Eye (tissue), 1 donor: ENCODE measurements around the gene UBA52.
"Not testable (repeated sequence)": the region's sequence is repeated elsewhere in the genome, so short reads cannot be mapped to it uniquely, and the experiment has no call there.

ENCODE experiments used
- DNase-seq: peaks from one replicate; pipeline ENCODE4 v3.0.0-alpha.2; 2015

UBA52 gene

DNA sequence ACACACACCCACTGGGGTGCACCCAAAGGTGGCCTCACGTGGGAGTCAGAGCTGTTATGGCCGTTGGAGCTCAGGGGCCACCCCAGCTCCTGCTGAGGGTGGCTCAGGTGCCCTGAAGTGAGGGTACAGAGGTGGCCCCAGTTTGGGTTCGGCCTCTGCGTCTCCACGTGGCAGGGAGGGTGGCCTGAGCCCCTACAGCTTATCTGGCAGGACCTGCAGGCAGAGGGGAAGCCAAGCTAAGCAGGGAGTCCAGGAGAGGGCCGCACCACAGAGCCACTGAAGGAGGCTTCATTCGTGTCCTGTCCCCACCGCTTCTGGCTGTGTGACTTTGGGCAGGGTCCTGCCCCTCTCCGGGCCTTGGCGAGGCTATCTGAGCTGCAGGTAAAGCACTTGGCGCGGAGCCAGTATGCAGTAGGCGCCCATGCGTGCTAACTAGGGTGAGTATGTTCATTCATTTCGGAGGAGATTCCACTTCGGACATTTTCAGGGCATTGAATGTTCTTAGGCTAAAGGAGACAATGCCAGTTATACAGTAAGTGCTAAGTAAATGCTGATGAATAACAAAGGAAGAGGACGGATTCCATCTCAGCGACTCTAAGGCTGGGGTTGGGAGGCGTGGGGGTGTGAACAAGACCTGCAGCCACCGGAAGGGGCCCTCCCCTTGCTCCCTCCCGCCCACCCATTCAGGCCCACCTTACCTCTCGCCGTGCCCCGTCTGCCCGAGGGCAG lies 21.9 kb downstream of the UBA52 start:
- DNase-seq, result peak; percentile 19

DNA sequence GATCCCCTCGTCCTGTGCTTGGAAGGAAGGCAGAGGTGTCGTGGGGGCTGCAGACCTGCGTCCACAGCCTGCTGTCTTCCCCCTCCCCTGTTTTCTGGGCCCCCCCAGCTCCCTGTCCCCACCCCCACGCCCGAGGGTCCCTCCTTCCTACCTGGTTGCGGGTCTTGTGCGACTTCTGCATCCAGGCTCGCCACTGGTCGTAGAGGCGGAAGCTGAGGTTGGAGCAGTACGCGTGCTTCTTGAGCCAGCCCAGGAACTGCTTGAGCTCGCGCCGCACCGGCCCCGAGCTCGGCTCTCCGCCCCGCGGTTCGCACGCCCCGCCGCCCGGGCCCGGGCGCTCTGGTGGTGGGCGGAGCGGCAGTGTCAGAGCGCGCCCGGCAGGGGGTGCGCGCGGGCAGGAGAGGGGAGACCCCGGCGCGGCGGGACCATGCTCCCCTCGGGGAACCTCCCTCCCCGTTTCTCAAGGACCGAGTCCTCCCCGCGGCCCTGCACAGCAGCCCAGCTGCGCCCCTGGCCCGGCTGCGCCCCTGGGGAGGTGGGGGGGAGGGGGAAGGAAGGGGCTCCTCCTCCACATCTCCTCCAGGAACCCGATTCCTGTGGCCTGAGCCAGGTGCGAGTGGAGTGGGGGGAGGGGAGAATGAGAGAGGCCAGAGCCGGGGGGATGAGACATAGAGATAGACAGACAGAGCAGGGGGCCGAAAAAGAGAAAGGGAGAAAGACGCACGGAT lies 22.6 kb downstream of the UBA52 start:
- DNase-seq, result peak; percentile 93

DNA sequence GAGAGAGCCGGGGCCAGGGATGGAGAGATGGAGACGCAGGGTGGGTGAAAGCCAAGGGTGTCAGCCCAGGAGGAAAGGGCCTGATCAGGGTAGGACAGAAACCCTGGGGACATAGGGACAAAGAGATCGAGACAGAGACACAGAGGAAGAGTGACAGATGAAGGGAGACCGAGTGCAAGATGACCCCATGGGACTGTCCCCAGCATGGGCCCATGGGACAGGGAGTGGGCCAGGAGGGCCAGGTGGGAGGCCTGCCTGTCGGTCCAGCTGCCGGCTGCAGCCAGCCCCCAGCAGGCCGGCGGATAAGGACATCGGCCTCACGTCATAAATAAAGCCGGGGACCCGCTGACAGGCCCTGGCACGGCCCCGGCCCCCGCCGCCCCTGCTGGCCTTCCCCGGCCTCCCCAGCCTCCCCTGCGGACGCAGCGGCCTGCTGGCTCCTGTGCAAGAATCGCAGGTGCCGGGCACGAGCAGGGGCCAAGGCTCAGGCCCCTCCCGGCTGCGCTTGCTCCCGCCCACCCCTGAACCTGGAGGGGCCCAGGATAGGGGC lies 23.2 kb downstream of the UBA52 start:
- no peak for DNase-seq

DNA sequence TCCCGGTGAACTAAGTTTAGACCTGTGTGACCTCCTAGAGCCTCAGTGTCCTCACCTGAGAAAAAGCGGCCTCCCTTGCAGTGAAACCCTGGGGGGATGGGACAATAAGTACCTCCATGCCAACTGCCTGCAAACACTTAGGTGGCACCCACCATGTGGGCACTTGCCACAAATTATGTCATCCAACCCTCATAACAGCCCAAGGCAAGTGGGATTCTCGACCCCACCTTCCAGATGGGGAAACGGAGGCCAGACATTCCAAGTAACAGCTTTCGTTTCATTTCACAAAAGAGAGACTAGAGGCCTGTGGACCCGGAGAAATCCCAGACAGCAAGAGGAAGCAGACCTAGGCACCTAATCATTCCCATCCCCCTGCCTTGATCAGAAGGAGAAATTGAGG lies 23.8 kb downstream of the UBA52 start:
- DNase-seq, result no peak

DNA sequence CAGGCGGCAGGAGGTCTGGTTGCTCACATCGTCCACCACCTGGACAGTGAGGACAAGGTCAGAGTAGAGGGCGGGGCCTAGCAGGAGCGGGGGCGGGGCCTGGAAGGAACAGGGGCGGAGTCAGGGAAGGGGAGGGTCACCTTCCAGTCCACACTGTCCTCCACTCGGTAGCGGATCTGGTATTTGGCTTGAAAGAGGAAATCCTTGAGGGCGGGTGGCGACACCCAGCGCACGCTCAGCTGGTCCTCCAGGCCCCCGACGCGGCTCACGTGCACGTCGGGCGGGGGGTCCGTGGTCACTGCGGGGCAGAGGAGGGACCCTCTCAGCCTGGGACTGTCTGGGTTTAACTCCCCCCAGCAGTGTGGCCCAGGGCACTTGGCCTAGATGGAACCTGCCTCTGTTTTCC lies 25.1 kb downstream of the UBA52 start:
- DNase-seq, result peak; percentile 50

DNA sequence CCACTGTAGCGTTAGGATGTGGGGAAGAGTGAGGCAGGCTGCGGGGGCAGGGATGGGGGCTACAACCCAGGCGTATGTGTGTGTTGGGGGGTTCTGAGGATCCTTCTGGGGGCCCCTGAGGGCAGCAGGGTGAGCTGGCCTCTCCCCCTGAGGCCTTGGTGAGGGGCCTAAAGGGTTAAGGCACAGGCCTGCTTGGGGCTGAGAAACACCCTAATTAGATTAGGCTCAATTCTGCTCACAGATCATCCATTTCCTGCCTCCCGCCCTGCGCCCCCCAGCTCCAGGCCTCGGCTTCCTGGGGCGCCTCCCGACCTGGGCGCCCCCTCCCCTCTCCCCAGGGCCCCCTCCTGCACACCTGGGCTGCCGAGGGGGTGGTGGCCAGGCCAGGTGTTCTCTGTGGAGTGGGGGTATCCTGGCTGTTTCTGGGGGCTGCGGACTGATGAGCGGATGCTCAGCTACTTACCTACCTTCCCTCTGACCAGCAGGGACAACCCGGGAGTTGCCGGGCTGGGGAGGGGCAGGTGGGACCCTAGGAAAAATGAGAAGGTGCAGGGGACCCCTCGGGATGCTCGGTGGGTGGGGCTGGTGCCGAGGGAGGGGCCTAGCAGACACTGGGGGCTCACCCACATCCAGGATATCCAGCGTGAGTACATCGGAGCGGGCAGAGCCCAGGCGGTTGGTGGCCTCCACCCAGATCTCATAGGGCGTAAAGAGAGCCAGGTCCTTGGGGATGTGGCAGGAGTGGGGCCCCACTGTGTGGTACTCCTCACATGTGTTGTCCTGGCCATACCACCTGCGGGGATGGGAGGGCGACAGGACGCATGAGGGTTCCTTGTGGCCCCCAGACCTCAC lies 26.4 kb downstream of the UBA52 start:
- DNase-seq, result peak; percentile 41

DNA sequence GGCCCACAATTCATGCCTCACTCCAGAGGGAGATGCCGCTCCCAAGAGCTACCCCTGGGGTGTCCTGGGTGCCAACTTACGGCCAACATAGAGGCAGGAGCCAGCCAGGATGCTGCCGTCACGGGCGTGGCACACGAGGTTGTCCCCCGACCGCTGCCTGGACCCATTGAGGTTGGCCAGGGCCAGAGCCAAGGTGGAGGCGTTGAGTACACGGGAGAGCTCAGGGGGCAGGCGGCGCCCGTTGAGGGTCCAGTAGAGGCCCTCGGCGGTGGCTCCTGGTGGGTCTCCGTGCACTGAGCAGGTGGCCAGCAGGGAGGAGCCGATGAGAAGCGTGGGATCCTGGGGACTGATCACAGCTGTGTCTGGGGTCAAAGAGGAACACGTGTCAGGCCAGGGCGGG lies 27.8 kb downstream of the UBA52 start:
- no peak for DNase-seq

DNA sequence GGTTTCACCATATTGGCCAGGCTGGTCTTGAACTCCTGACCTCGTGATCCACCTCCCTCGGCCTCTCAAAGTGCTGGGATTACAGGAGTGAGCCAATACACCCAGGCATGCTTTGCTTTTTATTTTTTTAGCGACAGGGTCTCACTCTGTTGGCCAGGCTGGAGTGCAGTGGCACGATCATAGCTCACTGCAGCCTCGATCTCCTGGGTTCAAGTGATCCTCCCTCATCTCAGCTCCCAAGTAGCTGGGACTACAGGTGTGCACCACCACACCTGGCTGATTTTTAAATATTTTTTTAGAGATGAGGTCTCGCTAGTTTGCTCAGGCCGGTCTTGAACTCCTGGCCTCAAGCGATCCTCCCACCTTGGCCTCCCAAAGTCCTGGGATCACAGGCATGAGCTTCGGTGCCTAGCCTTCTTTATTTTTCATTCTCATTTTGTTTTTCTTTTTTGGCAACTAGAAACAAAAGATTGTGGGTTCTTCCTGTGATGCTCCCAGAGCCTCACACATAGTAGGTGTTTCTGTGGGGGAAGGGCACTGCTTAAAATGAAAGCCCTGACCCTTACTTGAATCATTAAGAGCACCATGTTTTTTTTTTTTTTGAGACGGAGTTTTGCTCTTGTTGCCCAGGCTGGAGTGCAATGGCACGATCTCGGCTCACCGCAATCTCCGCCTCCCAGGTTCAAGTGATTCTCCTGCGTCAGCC lies 29.2 kb downstream of the UBA52 start:
- DNase-seq, result not testable (repeated sequence)

DNA sequence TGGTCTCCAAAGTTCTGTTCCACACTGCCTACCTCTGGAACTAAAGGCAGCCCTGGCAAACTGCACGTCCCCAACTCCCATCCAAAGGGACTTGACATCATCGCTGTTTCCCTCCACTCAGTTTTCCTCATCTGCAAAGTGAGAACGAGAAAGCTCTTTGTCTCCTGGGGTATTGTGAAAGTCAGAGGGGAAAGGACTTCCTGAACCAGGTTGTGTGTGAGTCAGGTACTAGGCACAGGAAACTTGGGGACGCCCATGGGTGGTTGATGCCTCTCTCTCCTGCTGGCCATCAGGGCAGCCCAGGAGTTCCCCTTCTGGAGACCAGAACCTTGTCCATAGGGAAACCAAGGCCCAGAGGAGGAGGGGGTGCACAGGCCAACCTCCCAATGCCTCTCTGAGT lies 30.2 kb downstream of the UBA52 start:
- no peak for DNase-seq

DNA sequence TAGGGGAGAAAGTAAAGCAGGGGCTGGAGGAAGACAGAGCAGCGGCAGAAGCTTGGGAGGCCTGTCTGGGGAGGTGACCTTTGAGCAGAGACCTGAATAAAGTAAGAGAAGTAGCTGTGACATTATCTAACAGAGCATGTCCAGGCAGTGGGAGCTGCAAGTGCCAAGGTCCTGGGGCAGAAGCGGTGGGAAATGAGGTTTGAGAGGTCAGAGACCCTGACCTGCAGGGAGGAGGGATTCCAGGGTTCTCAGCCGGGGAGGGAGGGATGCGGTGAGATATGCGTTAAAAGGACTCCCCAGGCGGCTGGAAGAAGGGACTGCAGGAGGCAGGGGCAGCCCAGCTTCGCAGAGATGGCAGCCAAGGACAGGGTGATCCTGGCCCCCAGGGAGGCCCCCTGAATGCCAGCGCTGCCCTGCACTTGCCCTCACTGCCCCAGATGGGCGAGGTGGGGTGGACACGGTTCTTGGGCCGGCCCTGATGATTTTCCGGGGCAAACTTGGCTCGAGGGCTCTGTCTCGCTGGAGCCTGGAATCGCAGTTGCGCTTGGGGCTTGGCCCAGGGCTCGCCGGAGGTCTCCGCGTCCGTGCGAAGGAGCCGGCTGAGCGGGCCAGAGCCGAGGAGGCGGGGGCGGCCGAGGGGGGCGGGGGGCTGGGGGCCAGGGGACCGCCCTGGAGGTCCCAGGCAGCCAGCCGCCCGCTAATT lies 31.7 kb downstream of the UBA52 start:
- peak; percentile 36 for DNase-seq

DNA sequence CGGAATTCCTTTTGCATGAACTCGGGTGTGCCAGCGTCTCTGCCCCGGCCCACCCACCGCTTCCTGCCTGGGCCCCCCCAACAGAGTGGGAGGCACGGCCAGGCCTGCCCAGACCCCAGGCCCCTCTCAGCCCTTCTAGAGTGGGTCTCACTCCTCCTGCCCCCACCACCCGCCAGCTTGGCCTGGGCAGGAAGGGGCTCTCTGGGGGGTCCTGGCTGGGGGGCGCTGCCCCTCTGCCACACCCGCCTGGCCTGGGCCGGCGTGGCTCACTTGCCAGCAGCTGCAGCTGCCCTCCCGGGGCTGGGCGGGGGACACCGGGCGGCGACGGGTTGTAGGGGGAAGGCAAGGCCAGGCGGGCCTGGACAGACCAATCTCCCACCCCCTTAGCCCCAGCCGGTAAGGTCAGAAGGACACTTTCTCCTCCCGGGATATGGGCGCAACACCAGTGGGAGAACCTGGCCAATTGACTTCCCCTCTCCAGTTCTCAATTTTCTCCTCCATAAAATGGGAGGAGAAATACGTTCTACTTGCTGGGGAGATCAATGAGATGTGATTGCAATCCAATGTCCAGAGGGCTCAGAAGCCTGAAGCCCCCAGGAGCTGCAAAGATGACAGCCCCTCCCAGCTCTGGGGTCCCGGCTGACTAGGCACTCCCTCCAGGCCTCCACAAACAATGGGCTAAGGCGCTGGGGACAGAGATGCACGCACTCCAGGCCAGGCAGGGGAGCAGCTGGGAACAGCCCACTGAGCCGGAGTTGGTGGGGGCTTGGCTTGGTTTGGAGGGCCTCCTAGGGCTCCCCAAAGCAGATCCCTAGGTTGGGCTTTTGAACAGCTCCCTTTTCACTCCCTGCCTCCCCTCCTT lies 32.5 kb downstream of the UBA52 start:
- DNase-seq, result peak; percentile 40

DNA sequence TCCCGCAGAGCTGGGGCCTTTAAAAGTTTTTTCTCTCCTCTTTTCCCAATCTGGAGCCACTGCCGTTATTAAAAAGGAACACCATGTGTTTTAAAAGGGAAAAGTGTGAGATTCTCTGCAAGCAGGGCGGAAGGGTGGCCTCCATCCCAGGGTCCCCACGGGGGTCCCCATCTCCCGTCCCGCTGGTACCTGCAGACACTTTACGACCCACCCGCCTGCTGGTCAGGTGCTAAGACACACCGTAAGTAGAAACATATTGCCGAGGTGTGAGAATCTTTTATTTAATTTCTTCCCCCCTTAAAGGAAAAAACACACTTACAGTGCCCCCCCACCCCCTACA lies 33.1 kb downstream of the UBA52 start:
- no peak for DNase-seq

DNA sequence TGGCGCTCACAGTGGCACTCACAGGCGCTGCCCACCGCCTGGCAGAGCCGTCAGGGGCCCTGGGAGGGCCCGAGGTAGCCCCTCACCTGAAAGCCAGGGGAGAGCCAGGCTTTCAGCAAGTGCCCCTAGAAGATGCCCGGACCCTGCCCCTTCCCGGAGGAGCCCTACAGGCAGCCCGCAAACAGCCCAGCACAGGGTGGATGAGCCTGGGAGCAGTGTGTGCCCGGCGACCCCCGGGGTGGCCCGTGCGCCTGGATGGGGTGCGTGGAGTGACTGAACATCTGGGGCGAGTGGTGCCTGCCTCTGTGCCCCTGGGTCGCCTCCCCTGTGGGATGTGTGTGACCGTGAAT lies 33.5 kb downstream of the UBA52 start:
- no peak for DNase-seq

DNA sequence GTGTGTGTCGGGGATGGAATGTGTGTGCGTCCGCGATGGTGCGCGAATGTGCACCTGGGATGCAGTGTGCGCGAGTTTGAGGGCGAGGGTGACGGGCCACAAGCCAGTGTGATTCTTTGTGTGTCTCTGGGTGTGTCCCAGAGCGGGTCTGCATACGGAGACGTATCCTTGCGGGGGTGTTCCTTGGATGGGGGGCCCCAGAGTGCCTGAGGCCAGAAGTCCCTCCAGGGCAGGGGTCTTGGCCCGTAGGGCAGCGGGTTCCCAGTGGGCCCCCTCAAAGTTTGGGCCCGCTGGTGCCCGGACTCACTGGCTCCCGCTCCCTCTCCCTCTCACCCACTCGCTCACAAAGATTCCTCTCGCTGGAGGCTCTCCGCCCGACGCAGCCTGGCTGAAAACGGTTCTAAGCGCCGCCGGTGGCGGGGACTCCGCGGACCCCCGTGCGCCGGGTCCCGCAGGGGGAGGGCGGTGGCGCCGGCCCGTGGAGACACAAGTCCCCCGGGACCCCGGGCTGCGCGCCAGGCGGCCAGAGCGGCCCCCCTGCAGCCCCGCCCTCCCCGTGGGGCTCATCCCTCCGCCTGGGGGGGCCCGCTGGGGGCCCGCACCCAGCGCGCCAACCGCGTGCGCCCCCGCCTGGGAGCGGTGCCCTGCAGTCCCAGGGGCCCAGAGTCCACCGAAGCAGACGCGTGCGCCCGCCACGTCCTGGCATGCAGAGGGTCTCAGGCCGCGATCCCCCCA lies 34.1 kb downstream of the UBA52 start:
- DNase-seq, result peak; percentile 35

DNA sequence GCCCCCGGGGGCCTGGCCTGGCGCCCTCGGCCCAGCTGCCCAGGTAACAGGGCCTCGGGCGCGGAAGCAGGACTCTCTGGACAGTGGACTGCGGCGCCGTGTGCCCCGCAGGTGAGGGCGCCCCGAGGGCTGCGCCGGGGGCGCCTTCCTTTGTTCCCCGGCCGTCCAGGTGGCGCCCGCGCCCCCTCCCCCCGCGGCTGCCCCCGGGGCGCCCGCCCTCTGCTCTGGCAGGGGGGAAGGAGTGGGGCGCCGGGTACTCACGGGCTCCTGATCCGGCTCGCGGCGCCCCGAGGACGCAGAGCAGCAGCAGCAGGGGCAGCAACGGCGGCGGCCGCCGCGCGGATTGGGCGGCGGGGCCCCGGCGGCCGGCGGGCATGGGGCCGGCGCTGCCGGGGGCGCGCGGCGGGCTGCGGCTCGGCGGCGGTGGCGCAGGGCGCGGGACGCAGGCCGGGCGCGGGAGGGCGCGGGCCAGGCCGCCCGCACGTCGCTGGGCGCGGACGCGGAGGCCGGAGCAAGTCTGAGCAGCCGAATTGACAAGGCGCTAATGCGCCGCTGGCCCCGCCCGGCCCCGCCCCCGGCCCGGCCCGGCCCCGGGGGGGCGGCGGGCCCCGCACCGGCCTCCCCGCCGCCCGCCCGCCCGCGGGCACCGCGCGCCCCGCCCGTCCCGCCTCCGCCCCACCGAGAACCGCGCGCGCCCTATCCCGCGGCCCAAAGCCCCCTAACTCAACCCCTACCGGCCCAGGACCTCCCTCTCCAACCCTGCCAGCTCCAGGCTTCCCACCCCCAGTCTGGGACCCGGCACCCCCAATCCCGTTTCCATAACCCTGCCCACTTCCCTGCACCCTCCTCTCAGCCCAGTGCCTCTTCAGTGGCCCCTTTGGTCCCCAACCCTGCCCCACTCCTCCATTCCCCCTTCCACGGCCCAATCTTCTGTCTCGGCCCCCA lies 34.9 kb downstream of the UBA52 start, which contains the start of gene CRLF1:
TSS of gene CRLF1 (minus strand) at position 519 of the 945 bp plus-strand sequence. CDS start at position 376, 143 bp downstream.
- DNase-seq, result no peak

DNA sequence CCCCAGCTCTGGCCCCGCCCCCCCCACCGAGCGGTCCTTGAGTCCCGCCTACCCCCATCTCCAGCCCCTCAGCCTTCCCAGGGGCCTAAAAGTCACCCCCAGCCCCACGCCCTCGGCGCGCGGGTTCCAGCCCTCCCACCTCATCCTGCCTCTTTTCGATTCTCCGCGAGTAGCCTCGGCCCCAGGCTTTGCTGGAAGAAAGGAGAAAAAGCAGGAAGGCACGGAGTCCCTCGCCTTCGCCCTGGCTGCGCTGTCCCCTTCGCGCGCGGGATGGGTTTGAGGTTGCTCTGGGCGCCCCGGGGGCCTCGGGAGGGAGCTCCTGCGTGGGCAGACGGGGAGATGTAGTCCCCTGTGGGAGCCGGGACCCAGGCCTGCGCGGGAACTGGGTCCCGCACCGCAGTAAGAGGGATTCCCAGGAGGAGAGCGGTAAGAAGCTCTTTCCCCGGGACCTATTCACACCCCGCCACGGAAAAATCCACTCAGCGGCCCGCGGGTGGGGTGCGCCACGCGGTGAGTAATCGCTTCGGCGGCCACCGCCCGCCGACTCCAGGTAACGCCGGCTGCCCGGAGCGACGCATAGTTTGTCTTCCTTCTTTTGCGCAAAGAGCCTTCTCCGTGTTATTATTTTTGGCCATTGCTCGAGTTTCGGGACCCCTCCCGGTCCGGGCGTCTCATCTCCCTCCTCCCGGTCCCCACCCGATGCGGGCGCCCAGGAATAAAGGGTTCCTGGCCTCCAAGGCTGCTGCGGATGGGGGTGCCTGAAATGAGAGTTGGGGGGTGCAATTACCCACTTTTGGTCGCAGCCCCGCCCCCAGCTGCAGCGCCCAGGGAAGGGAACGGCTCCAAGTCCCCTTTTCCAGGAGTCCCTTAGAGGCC lies 35.8 kb downstream of the UBA52 start:
- peak; percentile 48 for DNase-seq

DNA sequence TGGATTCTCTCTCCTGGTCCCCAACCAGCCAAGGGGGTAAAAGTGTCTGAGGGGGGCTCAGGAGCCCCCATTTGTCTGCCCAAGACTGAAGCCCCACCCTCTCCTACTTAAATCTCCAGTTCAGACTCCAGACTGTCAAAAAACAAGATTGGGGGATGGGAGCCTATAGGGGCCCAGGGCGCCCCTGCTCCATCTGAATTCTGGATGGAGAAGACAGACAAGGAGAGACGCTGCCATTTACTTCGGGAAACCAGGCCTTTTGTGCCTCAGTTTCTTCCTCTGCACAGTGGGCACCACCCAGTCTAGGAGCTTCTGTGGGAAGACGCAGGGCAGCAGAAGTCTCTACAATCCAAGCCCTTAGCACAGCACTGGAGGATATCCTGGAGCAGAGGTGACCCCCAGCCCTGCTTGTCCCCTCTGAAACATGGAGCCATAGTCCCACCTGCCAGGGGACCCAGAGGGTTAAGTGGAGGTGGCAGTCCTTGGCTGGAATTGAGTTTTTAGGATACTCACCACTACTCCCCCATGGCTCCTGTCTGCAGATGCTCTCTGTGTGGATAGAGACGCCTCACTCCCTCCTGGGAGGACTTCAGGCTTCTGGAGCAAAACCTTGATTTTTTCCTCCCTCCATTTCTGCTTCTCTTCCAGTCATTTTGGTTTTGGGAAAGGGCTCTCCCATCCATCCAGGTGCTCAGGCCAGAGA lies 36.6 kb downstream of the UBA52 start:
- no peak for DNase-seq
